ENCODE measurements around the gene CCDC142.

DNA sequence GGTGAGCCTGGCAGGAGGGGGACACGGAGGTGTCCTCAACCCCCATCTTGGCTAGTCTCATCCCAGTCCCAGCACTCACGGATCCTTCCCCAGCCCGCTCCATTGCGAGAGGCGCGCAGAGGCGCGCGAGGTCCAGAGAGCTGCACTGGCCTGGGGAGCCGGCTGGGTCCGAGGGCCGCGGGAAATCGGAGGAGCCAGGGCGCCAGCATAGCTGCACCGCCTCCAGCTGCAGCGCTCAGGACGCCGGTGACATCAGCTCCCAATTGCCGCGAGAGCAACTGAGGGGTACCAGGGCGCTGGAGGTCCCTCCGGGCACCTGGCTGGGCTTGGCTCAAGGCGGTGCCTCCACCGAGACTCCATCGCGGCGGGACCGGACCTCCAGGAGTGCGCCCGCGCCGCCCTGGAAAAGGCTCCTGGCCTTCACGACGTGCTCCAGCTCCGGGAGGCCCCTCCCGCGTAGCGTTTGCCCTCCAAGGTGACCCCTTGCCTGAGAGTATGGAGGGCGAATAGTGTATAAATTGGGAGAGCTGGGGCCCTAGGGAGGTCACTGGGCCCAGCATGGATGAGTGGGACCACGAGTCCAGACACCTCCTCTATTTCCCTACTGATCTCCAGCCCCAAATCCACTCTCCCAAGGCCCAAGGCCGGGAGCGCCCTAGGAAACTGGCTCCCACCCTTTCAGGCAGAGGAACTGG, 46.5 kb downstream of the CCDC142 start:
- TF ChIP-seq EP300 (IDR thresholded peaks at IDR 0.05) = no peak
- TF ChIP-seq, protein P1, sequence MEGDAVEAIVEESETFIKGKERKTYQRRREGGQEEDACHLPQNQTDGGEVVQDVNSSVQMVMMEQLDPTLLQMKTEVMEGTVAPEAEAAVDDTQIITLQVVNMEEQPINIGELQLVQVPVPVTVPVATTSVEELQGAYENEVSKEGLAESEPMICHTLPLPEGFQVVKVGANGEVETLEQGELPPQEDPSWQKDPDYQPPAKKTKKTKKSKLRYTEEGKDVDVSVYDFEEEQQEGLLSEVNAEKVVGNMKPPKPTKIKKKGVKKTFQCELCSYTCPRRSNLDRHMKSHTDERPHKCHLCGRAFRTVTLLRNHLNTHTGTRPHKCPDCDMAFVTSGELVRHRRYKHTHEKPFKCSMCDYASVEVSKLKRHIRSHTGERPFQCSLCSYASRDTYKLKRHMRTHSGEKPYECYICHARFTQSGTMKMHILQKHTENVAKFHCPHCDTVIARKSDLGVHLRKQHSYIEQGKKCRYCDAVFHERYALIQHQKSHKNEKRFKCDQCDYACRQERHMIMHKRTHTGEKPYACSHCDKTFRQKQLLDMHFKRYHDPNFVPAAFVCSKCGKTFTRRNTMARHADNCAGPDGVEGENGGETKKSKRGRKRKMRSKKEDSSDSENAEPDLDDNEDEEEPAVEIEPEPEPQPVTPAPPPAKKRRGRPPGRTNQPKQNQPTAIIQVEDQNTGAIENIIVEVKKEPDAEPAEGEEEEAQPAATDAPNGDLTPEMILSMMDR (IDR thresholded peaks at IDR 0.05) = no peak
